Measurements from ENCODE around the gene SNCA.

DNA sequence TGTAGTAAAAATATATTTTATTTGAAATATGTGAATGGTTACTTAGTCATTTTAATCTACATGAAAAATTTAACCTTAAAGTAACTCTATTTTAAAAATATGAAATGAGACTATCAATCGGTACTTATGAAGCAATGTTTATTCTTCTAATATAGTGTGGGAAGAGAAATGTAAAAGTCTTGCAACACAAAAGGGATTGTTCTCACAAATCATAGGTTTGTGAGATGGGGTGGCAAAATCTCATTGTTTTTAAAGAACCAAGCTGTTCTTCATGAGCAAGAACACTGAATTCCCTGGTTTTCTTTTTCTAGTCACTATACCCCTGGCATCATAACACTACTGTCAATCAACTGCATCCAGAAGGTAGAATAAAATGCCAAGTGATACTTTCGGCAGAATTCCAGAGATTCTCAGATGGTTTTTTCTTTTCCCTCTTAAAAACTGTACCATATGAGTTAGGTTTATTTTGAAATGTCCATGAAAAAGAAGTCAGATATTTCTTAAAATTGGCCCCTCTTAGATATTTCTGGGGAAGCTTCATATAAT lies 52.2 kb downstream of the SNCA start:
- TF ChIP-seq, protein P1, sequence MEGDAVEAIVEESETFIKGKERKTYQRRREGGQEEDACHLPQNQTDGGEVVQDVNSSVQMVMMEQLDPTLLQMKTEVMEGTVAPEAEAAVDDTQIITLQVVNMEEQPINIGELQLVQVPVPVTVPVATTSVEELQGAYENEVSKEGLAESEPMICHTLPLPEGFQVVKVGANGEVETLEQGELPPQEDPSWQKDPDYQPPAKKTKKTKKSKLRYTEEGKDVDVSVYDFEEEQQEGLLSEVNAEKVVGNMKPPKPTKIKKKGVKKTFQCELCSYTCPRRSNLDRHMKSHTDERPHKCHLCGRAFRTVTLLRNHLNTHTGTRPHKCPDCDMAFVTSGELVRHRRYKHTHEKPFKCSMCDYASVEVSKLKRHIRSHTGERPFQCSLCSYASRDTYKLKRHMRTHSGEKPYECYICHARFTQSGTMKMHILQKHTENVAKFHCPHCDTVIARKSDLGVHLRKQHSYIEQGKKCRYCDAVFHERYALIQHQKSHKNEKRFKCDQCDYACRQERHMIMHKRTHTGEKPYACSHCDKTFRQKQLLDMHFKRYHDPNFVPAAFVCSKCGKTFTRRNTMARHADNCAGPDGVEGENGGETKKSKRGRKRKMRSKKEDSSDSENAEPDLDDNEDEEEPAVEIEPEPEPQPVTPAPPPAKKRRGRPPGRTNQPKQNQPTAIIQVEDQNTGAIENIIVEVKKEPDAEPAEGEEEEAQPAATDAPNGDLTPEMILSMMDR (IDR thresholded peaks at IDR 0.05) = no peak
- TF ChIP-seq POLR2A (IDR thresholded peaks at IDR 0.05) = no peak
